ENCODE data around the gene DDB1. TPM values are rescaled to one million over a fixed set of nuclear protein-coding genes. Genes with fewer than 3 reads are reported as not detected.

DDB1 gene
- total and polyA plus RNA-seq, 2 of the 13 experiments (the other 11 are each of a cell fraction or from before 2014, with no cell fraction given): 217 to 266 TPM

DNA sequence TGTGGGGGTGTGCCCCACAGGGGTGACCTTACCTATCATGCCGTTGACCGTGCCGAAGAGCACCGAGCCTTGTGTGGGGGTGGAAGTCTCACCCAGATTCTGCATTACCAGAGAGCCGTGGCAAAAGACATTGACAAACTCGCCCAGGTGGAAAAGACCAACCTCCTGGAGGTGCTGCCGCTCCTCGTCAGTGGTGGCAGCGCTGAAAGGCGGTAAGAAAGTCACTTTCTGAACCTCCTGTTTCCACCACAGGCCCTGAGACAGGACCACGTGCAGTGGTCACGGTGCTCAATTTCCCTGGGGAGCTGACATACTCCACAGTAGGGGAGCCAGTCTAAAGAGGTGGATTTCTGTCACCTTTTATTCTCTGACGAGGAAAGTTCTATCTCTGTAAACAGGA, 30.4 kb downstream of the DDB1 start (continued):
- TF ChIP-seq, protein P1, sequence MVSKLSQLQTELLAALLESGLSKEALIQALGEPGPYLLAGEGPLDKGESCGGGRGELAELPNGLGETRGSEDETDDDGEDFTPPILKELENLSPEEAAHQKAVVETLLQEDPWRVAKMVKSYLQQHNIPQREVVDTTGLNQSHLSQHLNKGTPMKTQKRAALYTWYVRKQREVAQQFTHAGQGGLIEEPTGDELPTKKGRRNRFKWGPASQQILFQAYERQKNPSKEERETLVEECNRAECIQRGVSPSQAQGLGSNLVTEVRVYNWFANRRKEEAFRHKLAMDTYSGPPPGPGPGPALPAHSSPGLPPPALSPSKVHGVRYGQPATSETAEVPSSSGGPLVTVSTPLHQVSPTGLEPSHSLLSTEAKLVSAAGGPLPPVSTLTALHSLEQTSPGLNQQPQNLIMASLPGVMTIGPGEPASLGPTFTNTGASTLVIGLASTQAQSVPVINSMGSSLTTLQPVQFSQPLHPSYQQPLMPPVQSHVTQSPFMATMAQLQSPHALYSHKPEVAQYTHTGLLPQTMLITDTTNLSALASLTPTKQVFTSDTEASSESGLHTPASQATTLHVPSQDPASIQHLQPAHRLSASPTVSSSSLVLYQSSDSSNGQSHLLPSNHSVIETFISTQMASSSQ (IDR thresholded peaks at IDR 0.05; ENCODE audit: low read depth): no peak
- TF ChIP-seq, protein P1 (CRISPR knock-in tag; IDR thresholded peaks at IDR 0.05; ENCODE audit: borderline replicate concordance): no peak
- TF ChIP-seq, protein P2, sequence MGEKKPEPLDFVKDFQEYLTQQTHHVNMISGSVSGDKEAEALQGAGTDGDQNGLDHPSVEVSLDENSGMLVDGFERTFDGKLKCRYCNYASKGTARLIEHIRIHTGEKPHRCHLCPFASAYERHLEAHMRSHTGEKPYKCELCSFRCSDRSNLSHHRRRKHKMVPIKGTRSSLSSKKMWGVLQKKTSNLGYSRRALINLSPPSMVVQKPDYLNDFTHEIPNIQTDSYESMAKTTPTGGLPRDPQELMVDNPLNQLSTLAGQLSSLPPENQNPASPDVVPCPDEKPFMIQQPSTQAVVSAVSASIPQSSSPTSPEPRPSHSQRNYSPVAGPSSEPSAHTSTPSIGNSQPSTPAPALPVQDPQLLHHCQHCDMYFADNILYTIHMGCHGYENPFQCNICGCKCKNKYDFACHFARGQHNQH (CRISPR knock-in tag; IDR thresholded peaks at IDR 0.05): no peak

- POLR2A ChIA-PET: interaction anchor here (1.2 to 2.2 kb wide), 10 partner anchors 10 to 130 kb away, joined by 3 to 20 read pairs (median 4); partner anchors contain the start of genes CYB561A3, TMEM138 and TMEM216
- ATAC-seq (peak; percentile 55), FAIRE-seq (peak; percentile 90), DNase-seq (ENCODE audit: low spot score) (peak; percentile 96)
- intact Hi-C loops (cut with micrococcal nuclease; ENCODE audit: unreplicated experiment) (loop anchor here (2.0 kb wide), 1 partner anchor 36 kb away; no protein-coding TSS in a partner anchor), in situ Hi-C loops (cut with HindIII; ENCODE audit: extremely low pct_ligation_motif_present, low pct_unique_long_range_greater_than_20kb) (no loop called here)
- H3K4me2 ChIP-seq (ENCODE audit: low read depth, low read length): peak overlapping the region; percentile 70
- peaks cover 17% of the 10 kb centered on the region for H3K79me2 ChIP-seq (ENCODE audit: insufficient read depth, low read length)
- no peak overlapping the region for H2AFZ ChIP-seq (ENCODE audit: low read length)
- H4K20me1 ChIP-seq (ENCODE audit: insufficient read depth, low read length): no peaks in the 10 kb centered on the region
- H3K4me1 ChIP-seq (ENCODE audit: insufficient read depth, low read length): peaks cover 50% of the 10 kb centered on the region
- CTCF ChIA-PET (ENCODE audit: low intra/inter-chr PET ratio, low total read pairs): no interaction called here
- no peaks in the 10 kb centered on the region for H3K9me3 ChIP-seq (ENCODE audit: low read length)
- BruUV-seq (replicated peaks): no TSS peak
- no peaks in the 10 kb centered on the region; a peak in 1 of 5 replicates for H3K27me3 ChIP-seq (ENCODE audit: control insufficient read depth in 1 of 2, insufficient read depth in 2 of 2, low read length in 2 of 2)
- H3K36me3 ChIP-seq (replicated peaks in 1 of 2; ENCODE audit: control insufficient read depth in 1 of 2, insufficient read depth in 2 of 2, low read length in 2 of 2): peaks cover 25 to 49% of the 10 kb centered on the region in 2 experiments; a peak in 4 of 5 replicates
- peak overlapping the region; percentile 89 for H3K27ac ChIP-seq (ENCODE audit: extremely low read length, insufficient read depth, low read length)
- peak overlapping the region; percentile 60 for H3K9ac ChIP-seq (ENCODE audit: insufficient read depth, low read depth, low read length)
- H3K4me3 ChIP-seq (replicated peaks in 1 of 3; ENCODE audit: insufficient read depth in 1 of 3, low read depth in 2 of 3, low read length in 3 of 3): peak overlapping the region in 1 of 3 experiments; percentile 31; a peak in 2 of 6 replicates
- WGBS (ENCODE audit: low lambda C conversion rate): 7% methylated on average over 4 of the region's 4 CpGs
- TF ChIP-seq ARNT2 (CRISPR knock-in tag; IDR thresholded peaks at IDR 0.05; ENCODE audit: low read depth) (0 out of 2 replicates have a peak, but pooled peaks have one; percentile 20), KLF12 (CRISPR knock-in tag; IDR thresholded peaks at IDR 0.05; ENCODE audit: borderline replicate concordance) (0 out of 2 replicates have a peak, but pooled peaks have one; percentile 0), U2AF1 (optimal IDR thresholded peaks at IDR 0.05; ENCODE audit: low read depth, low read length) (no peak), ZNF788 (CRISPR knock-in tag; IDR thresholded peaks at IDR 0.05; ENCODE audit: borderline replicate concordance) (peak; percentile 68; the same call in 1 of the 2 replicates), XRCC5 (optimal IDR thresholded peaks at IDR 0.05; ENCODE audit: low read length) (peak; percentile 73), NCOA1 (CRISPR knock-in tag; IDR thresholded peaks at IDR 0.05) (no peak), ZNF614 (CRISPR knock-in tag; IDR thresholded peaks at IDR 0.05; ENCODE audit: borderline replicate concordance) (peak; percentile 97), ZSCAN25 (CRISPR knock-in tag; IDR thresholded peaks at IDR 0.05) (no peak), ERF (CRISPR knock-in tag; IDR thresholded peaks at IDR 0.05) (peak; percentile 50; the same call in 1 of the 2 replicates)
- TF ChIP-seq, protein P3, sequence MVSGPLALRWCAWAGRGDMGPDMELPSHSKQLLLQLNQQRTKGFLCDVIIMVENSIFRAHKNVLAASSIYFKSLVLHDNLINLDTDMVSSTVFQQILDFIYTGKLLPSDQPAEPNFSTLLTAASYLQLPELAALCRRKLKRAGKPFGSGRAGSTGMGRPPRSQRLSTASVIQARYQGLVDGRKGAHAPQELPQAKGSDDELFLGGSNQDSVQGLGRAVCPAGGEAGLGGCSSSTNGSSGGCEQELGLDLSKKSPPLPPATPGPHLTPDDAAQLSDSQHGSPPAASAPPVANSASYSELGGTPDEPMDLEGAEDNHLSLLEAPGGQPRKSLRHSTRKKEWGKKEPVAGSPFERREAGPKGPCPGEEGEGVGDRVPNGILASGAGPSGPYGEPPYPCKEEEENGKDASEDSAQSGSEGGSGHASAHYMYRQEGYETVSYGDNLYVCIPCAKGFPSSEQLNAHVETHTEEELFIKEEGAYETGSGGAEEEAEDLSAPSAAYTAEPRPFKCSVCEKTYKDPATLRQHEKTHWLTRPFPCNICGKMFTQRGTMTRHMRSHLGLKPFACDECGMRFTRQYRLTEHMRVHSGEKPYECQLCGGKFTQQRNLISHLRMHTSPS (CRISPR knock-in tag; IDR thresholded peaks at IDR 0.05; ENCODE audit: low read depth): peak; percentile 60; the same call in 1 of the 2 replicates
- TF ChIP-seq, protein P4, sequence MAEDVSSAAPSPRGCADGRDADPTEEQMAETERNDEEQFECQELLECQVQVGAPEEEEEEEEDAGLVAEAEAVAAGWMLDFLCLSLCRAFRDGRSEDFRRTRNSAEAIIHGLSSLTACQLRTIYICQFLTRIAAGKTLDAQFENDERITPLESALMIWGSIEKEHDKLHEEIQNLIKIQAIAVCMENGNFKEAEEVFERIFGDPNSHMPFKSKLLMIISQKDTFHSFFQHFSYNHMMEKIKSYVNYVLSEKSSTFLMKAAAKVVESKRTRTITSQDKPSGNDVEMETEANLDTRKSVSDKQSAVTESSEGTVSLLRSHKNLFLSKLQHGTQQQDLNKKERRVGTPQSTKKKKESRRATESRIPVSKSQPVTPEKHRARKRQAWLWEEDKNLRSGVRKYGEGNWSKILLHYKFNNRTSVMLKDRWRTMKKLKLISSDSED (CRISPR knock-in tag; IDR thresholded peaks at IDR 0.05): no peak
Measured at GRCh38 chr11:61298663-61299244, 34.2 kb downstream of the DDB1 start.
